ENCODE data around the gene CDKAL1. TPM values are rescaled to one million over a fixed set of nuclear protein-coding genes. Genes with fewer than 3 reads are reported as not detected.

The CDKAL1 gene
- total RNA-seq, 2 experiments from 2014 or later: 22.6 to 22.7 TPM

DNA sequence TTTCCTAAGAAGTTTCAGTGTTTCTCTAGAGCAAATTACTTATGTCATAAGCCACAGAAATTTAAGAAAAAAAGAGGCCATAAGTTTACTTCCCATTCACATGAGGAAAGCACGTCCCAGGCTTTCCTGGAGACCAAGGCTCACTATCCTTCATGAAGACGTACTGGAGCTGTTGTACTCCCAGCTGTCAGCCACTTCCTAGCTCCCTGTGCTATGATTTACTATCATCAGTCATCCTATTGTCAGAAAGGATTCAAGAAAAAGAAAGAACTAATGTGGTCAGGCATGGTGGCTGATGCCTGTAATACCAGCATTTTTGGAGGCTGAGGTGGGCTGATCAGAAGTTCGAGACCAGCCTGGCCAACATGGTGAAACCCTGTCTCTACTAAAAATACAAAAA lies 721.9 kb downstream of the CDKAL1 start:
- Mint-ChIP-seq H3K36me3 (no peaks in the 10 kb centered on the region), H3K27ac (no peak overlapping the region), H3K9me3 (peaks cover 12% of the 10 kb centered on the region), H3K4me1 (no peaks in the 10 kb centered on the region), H3K27me3 (peaks cover 10% of the 10 kb centered on the region), H3K4me3 (no peak overlapping the region)
- DNase-seq: no peak

DNA sequence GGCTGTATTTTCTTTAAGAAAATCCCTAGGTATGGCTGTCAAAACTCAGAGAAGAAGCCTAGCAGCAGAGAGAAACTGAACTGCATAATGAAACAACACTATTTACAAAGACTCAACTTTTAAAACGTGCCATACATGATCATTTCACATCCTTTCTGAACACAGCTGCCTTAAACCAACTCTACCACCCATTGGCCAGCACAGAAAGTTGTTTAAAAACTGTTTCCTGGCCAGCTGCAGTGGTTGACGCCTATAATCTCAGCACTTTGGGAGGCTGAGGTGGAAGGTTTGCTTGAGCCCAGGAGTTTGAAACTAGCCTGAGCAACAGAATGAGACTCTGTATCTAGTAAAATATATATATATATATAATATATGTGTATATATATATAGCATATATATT lies 722.9 kb downstream of the CDKAL1 start:
- Mint-ChIP-seq H3K27ac (no peak overlapping the region), H3K9me3 (peaks cover 12% of the 10 kb centered on the region)

DNA sequence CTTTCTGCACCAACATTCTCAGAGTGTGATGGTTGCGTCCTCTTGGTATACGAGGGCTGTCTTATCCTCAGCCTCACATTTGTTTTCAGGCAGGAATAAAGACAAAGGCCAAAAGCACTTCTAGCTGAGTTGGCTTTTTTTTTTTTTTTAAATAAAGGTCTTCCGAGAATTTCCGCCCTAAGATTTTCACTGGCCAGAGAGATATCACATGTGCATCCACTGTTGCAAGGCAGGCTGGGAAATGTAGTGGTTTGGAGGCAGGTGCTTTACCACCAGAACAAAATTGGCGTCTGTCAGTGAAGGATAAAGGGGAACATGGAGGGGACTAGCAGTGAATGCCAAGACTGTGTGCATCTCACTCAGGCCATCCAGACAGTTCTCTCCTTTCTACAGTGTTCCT lies 724.4 kb downstream of the CDKAL1 start:
- peaks cover 14% of the 10 kb centered on the region for H3K9me3 Mint-ChIP-seq
- H3K36me3 Mint-ChIP-seq: no peaks in the 10 kb centered on the region
- peaks cover 10% of the 10 kb centered on the region for H3K27me3 Mint-ChIP-seq
- H3K4me1 Mint-ChIP-seq: no peaks in the 10 kb centered on the region
- no peak overlapping the region for H3K4me3 Mint-ChIP-seq
- no peak for DNase-seq
- no peak overlapping the region for H3K27ac Mint-ChIP-seq

More for the DNA sequence above, 722.9 kb downstream of the CDKAL1 start:
- H3K4me3 Mint-ChIP-seq: no peak overlapping the region
- no peaks in the 10 kb centered on the region for H3K36me3 Mint-ChIP-seq
- no peaks in the 10 kb centered on the region for H3K4me1 Mint-ChIP-seq
- DNase-seq: no peak
- H3K27me3 Mint-ChIP-seq: peaks cover 10% of the 10 kb centered on the region

DNA sequence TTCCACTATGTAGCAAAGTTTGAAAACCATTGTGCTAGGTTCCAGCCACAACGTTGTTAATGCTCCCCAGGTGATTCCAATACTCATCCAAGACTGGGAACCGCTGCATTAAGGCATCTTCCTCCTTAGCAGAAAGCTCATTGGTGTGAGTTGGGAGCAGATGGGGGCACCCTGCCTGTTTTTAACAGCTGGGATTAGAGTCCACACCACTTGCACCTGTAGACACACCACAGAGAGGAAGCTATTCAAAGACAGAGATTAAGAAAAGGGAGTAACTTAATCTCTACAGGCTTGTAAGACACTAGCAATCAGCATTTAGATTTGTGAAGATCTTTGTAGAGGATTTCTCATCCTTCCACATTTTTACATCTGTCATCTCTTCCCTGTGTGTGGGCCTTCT lies 725.4 kb downstream of the CDKAL1 start:
- no peak for DNase-seq
- Mint-ChIP-seq H3K27me3 (peaks cover 10% of the 10 kb centered on the region), H3K4me1 (no peaks in the 10 kb centered on the region), H3K4me3 (no peak overlapping the region), H3K9me3 (peaks cover 6% of the 10 kb centered on the region), H3K36me3 (no peaks in the 10 kb centered on the region), H3K27ac (no peak overlapping the region)

DNA sequence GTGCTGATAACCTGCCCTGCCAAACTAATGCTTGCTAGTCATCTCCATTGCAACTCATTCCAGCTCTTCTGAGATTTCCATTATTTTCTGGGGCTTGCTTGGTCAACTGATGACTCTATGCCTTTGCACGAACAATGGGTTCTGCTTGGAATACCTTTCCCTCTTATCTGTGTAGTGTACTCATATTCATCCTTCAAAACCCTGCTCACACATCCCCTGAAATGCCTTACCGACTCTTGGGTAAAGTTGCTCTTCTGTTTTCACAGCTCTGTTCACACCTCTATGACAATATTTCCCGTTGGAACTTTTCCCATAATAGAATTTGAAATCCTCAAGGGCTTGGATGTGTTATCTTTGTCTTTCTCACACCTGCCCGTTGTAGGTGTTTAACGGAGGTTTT lies 728.2 kb downstream of the CDKAL1 start:
- no peak overlapping the region for H3K4me3 Mint-ChIP-seq
- peaks cover 4% of the 10 kb centered on the region for H3K9me3 Mint-ChIP-seq
- H3K27me3 Mint-ChIP-seq: peaks cover 5% of the 10 kb centered on the region
- no peaks in the 10 kb centered on the region for H3K36me3 Mint-ChIP-seq
- DNase-seq: no peak
- H3K4me1 Mint-ChIP-seq: peaks cover 8% of the 10 kb centered on the region
- H3K27ac Mint-ChIP-seq: no peak overlapping the region

DNA sequence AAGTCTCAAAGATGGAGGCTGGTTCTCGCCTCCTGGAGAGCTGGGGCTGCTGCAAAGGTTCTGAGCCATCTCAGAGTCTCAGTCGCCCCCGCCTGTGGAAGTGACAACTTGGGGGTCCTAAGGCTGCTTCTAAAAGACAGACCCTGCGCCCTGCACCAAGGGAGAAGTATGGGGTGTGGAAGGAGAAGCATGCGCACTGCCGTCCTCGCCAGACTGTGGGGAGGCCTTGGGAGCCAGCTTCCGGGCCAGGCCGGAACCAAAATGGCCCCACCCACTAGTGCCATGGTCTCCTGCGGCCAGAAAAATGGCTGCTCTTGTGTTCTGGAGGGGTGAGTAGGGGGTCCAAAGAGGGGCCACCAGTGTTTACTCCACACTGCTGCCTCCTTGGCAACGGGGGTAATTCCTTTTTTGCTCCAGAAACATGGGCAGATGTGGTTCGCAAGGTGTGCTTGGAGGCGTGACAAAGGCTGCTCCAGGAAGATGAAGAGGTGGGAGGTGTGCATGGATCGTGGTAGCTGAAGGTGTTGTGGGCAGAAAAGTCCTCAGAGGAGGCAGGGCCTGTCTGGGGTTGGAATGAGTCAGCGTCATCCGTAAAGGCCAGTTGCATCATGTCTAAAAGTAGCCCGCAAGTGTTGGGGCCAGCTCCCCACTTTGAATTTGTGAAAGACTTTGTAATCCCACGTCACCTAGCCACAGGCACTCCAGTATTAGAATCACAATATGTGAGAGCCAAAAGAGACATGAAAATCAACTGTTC lies 729.5 kb downstream of the CDKAL1 start:
- Mint-ChIP-seq H3K36me3 (no peaks in the 10 kb centered on the region), H3K4me1 (peaks cover 8% of the 10 kb centered on the region), H3K9me3 (peaks cover 4% of the 10 kb centered on the region), H3K4me3 (no peak overlapping the region), H3K27ac (no peak overlapping the region), H3K27me3 (no peaks in the 10 kb centered on the region)
- DNase-seq: no peak

DNA sequence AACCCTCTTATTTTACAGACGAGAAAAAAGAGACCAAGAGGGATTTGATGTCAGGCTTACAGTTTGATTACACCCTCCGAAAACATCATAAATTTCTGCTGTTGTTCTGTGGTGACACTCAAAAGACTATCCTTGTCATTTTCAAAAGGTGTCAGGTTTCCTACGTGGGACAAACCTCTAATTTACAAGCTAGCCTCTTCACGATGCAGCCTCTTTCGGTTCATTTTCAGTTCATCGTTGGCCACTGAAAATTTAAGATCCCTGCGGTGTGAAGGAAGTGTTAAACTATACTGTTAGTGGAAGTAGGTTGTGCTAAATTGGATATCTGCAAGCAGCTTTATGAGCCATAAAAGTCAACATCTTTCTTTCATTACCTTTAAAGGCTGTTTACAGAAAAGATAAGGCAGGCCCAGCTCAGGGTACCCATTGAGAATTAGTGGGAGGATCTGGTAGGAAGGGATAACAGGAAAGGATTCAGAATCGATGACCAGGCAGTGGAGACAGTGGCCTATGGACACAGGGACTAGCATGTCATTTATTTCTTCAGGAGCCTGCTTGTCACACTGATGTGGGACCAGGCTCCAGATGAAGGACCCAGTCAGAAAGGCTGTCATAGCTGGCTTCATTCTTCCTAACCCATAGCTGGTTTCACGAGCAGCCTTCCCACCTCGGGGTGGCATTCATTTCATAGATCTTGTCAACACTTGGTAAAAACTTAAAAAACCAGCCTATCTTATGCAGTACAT lies 730.2 kb downstream of the CDKAL1 start:
- no peak overlapping the region for H3K4me3 Mint-ChIP-seq
- H3K27me3 Mint-ChIP-seq: no peaks in the 10 kb centered on the region
- H3K27ac Mint-ChIP-seq: no peak overlapping the region
- H3K9me3 Mint-ChIP-seq: peaks cover 4% of the 10 kb centered on the region
- no peak for DNase-seq
- no peaks in the 10 kb centered on the region for H3K36me3 Mint-ChIP-seq
- H3K4me1 Mint-ChIP-seq: peaks cover 8% of the 10 kb centered on the region

DNA sequence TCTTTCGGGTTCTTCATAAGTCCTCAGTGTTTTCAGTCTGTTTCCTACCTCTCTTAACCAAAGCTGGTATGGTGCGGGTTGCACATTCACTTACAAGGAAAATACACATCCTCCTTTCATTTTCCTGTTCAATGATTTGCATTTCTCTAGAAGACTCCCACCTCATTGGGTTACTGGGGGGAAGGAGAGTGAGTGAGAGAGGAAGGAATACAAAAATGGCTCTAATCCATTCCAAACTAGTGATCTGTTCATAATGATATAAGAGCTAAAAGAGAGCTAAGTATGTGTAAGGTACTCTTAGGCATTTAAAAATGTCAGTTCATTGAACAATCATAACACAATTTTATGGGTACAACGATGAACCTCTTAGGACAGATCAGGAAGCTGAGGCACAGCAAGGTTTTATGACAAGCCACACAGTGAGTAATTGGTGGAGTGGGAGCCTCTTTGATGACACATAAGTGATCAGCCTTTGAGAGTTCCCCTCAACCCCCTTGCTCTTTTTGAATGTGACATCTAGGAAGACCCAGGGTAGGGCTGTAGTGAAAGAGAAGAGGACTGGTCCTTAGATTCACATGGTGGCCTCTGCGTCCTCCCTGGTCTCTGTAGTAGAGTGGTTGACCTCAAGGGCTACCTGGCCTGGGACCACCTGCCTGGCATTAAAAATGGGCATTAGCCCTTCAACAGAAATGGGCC lies 730.9 kb downstream of the CDKAL1 start:
- DNase-seq: no peak
- Mint-ChIP-seq H3K4me3 (no peak overlapping the region), H3K27me3 (no peaks in the 10 kb centered on the region), H3K4me1 (peaks cover 8% of the 10 kb centered on the region), H3K27ac (no peak overlapping the region), H3K9me3 (peaks cover 4% of the 10 kb centered on the region), H3K36me3 (no peaks in the 10 kb centered on the region)

DNA sequence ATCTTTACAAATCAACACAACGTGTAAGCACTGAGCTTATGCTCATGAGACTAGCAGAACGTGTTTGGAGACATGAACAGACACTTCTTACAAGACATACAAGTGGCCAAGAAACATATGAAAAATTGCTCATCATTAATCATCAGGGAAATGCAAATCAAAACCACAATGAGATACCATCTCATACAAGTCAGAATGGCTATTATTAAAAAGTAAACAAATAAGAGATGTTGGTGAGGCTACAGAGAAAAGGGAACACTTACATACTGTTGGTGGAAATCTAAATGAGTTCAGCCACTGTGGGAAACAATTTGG lies 731.4 kb downstream of the CDKAL1 start:
- H3K27ac Mint-ChIP-seq: no peak overlapping the region
- no peak for DNase-seq
- H3K9me3 Mint-ChIP-seq: peaks cover 4% of the 10 kb centered on the region
- H3K27me3 Mint-ChIP-seq: no peaks in the 10 kb centered on the region
- peaks cover 8% of the 10 kb centered on the region for H3K4me1 Mint-ChIP-seq
- no peaks in the 10 kb centered on the region for H3K36me3 Mint-ChIP-seq
- H3K4me3 Mint-ChIP-seq: no peak overlapping the region

DNA sequence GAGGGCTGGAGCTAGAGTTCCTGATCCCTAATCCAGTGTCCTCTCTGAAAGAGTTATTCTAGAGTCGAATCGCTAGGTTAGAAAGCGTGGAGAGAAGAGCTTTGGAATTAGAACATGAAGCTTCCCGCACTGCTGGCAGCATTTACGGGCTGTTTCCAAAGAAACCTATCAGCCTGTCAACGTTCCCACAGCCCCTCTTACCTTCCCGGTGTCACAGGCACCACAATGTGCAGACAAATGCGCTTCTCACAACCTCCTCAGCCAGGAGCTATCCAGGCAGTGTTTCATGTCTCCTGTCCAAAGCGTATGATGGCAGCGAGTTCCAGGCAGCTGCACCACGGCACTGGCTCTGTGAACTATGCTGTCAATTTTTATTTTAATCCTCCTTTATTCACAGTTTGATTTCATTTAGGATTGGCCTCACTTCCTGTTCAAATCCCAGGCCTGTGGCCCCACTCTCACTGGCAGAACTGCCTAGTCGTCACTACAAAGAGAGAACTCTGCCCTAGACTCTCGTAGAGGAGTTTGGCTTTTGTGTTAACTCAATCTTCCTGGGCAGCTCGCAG lies 736.5 kb downstream of the CDKAL1 start:
- Mint-ChIP-seq H3K4me3 (no peak overlapping the region), H3K36me3 (no peaks in the 10 kb centered on the region), H3K4me1 (no peaks in the 10 kb centered on the region), H3K27me3 (no peaks in the 10 kb centered on the region), H3K27ac (no peak overlapping the region), H3K9me3 (no peaks in the 10 kb centered on the region)
- no peak for DNase-seq

DNA sequence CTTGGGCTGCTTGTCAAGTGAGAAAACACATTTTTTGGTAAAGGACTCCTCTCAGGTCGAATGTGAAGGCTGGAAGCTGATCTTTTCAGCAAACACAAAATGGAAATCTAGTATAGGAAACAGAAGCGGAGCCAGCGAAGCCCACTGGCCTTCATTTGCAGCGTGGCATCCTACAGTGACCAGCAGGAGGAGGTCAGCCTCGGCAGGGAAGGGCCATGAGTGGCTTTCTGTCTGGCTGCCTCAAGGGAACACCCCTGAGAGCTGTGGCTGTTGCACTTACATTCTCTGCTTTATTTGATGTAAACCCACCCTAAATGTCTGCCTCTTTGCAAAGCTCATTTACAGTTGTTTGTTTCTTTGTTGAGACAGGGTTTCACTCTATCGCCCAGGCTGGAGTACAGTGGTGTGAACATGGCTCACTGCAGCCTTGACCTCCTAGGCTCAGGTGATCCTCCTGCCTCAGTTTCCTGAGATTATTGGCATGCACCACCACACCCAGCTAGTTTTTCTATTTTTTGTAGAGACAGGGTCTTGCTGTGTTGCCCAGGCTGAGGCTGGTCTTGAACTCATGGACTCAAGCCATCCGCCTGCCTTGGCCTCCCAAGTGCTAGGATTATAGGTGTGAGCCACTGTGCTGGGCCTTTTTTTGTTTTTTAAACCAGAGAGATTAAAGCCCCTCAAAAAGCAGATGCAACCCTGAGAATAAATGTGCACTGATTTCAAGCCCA lies 737.3 kb downstream of the CDKAL1 start:
- H3K9me3 Mint-ChIP-seq: no peaks in the 10 kb centered on the region
- no peaks in the 10 kb centered on the region for H3K36me3 Mint-ChIP-seq
- no peak overlapping the region for H3K27ac Mint-ChIP-seq

DNA sequence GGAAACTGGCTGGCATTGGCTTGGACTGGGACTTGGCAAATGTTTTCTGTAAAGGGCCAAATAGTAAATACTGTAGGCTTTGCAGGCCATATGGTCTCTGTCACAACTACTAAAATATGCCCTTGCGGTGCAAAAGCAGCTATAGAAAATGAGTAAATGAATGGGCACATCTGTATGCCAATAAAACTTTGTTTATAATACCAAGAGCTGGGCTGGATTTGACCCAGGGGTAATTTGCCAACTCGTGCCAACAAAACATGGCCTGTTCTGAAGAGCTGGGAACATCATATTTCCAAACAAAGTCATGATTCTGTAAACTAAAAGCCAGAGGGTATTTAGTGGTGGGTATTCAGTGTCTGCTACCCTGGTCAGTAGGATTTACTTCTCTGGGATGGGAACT lies 739.2 kb downstream of the CDKAL1 start:
- no peaks in the 10 kb centered on the region for H3K4me1 Mint-ChIP-seq
- no peaks in the 10 kb centered on the region for H3K36me3 Mint-ChIP-seq
- no peaks in the 10 kb centered on the region for H3K9me3 Mint-ChIP-seq
- no peak for DNase-seq
- H3K27me3 Mint-ChIP-seq: no peaks in the 10 kb centered on the region
- no peak overlapping the region for H3K4me3 Mint-ChIP-seq
- H3K27ac Mint-ChIP-seq: no peak overlapping the region

More for the DNA sequence above, 737.3 kb downstream of the CDKAL1 start:
- no peaks in the 10 kb centered on the region for H3K4me1 Mint-ChIP-seq
- H3K27me3 Mint-ChIP-seq: no peaks in the 10 kb centered on the region
- no peak overlapping the region for H3K4me3 Mint-ChIP-seq
- DNase-seq: no peak

DNA sequence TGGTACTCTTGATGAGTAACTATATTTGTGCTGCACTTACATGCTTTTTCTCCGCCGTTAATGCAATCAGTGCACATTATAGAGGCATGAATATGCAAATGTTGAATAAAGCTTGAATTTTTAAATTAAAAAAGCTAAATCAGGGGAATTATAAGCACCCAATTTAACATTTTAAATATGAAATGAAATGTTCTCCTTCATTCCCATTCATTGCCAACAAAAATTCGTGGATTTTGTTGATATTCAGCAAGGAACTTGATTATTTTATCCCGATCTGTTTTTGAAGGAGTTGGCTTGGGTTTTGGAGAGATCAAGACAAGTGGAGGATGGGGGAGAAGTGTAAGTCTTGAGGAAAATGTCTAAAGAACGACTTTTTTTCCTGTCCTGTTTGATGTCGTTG lies 740.6 kb downstream of the CDKAL1 start:
- Mint-ChIP-seq H3K27ac (no peak overlapping the region), H3K4me1 (no peaks in the 10 kb centered on the region), H3K9me3 (no peaks in the 10 kb centered on the region), H3K36me3 (no peaks in the 10 kb centered on the region), H3K27me3 (no peaks in the 10 kb centered on the region), H3K4me3 (no peak overlapping the region)
- no peak for DNase-seq

DNA sequence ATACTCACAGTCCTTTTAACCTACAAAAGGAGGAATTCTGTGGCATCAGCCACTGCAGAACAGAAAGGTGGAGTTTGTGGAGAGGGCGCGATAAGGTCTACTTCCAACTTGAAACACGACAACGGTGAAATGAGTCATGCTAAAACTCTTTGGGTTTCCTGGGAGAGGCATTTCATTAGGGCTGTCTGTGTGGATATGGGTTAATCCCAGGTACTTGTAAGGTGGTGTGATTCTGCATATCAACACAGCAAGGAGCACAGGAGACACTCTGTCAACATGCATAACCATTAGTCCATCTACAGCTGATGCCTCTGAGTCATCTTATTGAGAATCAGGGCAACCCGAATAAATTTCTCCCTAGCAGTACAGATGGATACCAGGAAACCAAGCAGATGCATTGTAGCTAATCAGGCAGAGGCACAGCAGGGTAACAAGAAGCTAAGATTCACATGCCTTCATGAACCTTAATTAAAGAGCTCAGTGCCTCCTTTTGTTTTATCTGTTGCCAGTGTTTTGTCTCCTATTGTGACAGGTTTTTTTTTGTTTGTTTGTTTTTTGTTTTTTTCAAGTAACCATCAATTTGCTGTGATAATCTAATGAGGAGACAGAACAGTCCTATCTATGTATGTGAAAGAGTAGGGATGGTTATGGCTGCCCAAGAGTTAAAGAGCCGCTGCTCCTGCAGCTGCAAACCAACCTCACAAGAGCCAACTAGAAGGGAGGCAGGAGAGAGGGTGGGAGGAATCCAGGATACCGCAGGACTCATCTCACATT lies 743.5 kb downstream of the CDKAL1 start:
- no peak overlapping the region for H3K4me3 Mint-ChIP-seq
- no peaks in the 10 kb centered on the region for H3K9me3 Mint-ChIP-seq
- H3K36me3 Mint-ChIP-seq: no peaks in the 10 kb centered on the region
- H3K27me3 Mint-ChIP-seq: no peaks in the 10 kb centered on the region
- DNase-seq: no peak
- no peaks in the 10 kb centered on the region for H3K4me1 Mint-ChIP-seq
- H3K27ac Mint-ChIP-seq: no peak overlapping the region

Data from activated naive CD8-positive, alpha-beta T cell treated with anti-CD3 and anti-CD28 coated beads for 36 hours (primary cell).